ENCODE data around the gene CRACR2A. TPM values are rescaled to one million over a fixed set of nuclear protein-coding genes. Genes with fewer than 3 reads are reported as not detected.

The CRACR2A gene
- total and polyA plus RNA-seq, 9 of the 15 experiments (the other 6 are each of a cell fraction or from before 2014, with no cell fraction given): 2.1 to 15.1 (median 10.4) TPM

- ChIA-PET CTCF (ENCODE audit: low intra/inter-chr PET ratio) (no interaction called here), POLR2A (no interaction called here)
- intact Hi-C loops (cut with micrococcal nuclease): no loop called here
- no peak overlapping the region for H3K4me3 ChIP-seq
- H3K9ac ChIP-seq (ENCODE audit: insufficient read depth in 1 of 2, low read depth in 2 of 2, low read length in 2 of 2): no peak overlapping the region
- DNase-seq (ENCODE audit: extremely low read depth in 1 of 4, low spot score in 3 of 4): no peak
- peaks cover 13% of the 10 kb centered on the region; the same call in 1 of the 3 replicates for H3K36me3 ChIP-seq (ENCODE audit: control insufficient read depth, insufficient read depth, low read length)
- WGBS (ENCODE audit: insufficient coverage, low coverage, missing lambda C conversion rate): 88% methylated on average over 2 of the region's 5 CpGs
- no peak overlapping the region for H2AFZ ChIP-seq (ENCODE audit: low read depth, low read length)
- BruUV-seq (replicated peaks): no TSS peak
- H3K4me1 ChIP-seq (replicated peaks in 1 of 2; ENCODE audit: control insufficient read depth in 2 of 2, insufficient read depth in 2 of 2, low read length in 2 of 2): peaks cover 6 to 11% of the 10 kb centered on the region in 2 experiments; a peak in 3 of 5 replicates
- H3K27me3 ChIP-seq (ENCODE audit: control insufficient read depth in 2 of 2, insufficient read depth in 2 of 2, low read length in 2 of 2): no peaks in the 10 kb centered on the region
- no peak for FAIRE-seq
- no peaks in the 10 kb centered on the region for H3K9me1 ChIP-seq (ENCODE audit: control insufficient read depth, insufficient read depth, low read length)
- H3K9me3 ChIP-seq (replicated peaks; ENCODE audit: control insufficient read depth, insufficient read depth, low read depth, low read length): no peaks in the 10 kb centered on the region
- no peaks in the 10 kb centered on the region for H4K20me1 ChIP-seq (replicated peaks; ENCODE audit: control insufficient read depth, insufficient read depth, low read length)
- in situ Hi-C loops (cut with MboI): no loop called here
- no peak for ATAC-seq
- no peak overlapping the region for H3K4me2 ChIP-seq (ENCODE audit: insufficient read depth, low read length)
- peaks cover 34% of the 10 kb centered on the region for H3K79me2 ChIP-seq (ENCODE audit: control insufficient read depth, insufficient read depth, low read length)
- no peak overlapping the region for H3K27ac ChIP-seq (ENCODE audit: extremely low read depth, low read depth, low read length)
- TF ChIP-seq CREB1 (IDR thresholded peaks at IDR 0.05) (no peak), CREB1 (CRISPR knock-in tag; IDR thresholded peaks at IDR 0.05) (no peak), PHB2 (IDR thresholded peaks at IDR 0.05; ENCODE audit: low read depth) (no peak), CREB3 (tag; conservative IDR thresholded peaks at IDR 0.05; ENCODE audit: low read depth) (no peak), CREM (IDR thresholded peaks at IDR 0.05; ENCODE audit: low read depth) (no peak), ZNF512 (tag; IDR thresholded peaks at IDR 0.05) (no peak), MCM7 (IDR thresholded peaks at IDR 0.05) (no peak), BCL6 (CRISPR knock-in tag; IDR thresholded peaks at IDR 0.05) (no peak), SNAPC5 (CRISPR knock-in tag; IDR thresholded peaks at IDR 0.05) (no peak), SPI1 (IDR thresholded peaks at IDR 0.05; ENCODE audit: borderline replicate concordance, low read depth, low read length) (no peak), NCOR1 (IDR thresholded peaks at IDR 0.05) (no peak), MCM3 (IDR thresholded peaks at IDR 0.05) (no peak), ZNF318 (IDR thresholded peaks at IDR 0.05; ENCODE audit: borderline replicate concordance in 1 of 2, low read depth in 1 of 2) (no peak)
Observed at GRCh38 chr12:3747976-3748619, 4.8 kb downstream of the CRACR2A start.

Data from K562 (cell line).